ENCODE measurements around the gene CDPF1. TPM values are rescaled to one million over a fixed set of nuclear protein-coding genes. Genes with fewer than 3 reads are reported as not detected.

The CDPF1 gene
- total and polyA plus RNA-seq, 2 experiments from 2014 or later, result 10.1 to 14.5 TPM

DNA sequence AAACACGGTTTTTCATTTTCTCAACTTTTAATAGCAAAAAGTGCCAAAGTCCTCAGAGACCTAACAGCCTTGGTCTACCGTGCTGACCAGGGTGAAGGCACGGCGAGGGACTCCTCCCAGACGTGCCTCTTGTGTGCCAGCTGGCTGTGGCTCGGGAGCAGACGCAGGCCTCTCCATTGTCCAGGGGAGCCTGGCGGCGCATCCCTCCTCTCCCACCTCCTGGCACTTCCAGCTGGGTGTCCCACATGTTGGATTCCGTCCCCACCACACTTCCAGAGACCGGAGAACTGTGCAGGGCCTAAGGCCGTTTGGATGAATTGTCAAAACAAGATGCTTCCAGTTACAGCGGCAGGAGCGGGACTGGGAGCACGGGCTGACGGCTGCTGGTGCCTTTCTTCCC lies 11.6 kb downstream of the CDPF1 start (continued):
- TF ChIP-seq ZNF462 (CRISPR knock-in tag; IDR thresholded peaks at IDR 0.05) (no peak), CREB1 (CRISPR knock-in tag; IDR thresholded peaks at IDR 0.05; ENCODE audit: low read depth) (no peak)
- TF ChIP-seq, protein P1, sequence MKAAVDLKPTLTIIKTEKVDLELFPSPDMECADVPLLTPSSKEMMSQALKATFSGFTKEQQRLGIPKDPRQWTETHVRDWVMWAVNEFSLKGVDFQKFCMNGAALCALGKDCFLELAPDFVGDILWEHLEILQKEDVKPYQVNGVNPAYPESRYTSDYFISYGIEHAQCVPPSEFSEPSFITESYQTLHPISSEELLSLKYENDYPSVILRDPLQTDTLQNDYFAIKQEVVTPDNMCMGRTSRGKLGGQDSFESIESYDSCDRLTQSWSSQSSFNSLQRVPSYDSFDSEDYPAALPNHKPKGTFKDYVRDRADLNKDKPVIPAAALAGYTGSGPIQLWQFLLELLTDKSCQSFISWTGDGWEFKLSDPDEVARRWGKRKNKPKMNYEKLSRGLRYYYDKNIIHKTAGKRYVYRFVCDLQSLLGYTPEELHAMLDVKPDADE (IDR thresholded peaks at IDR 0.05), result no peak

GRCh38 chr22:46237453-46238124 lies 12.5 kb downstream of the CDPF1 start:
- H3F3A ChIP-seq (replicated peaks; ENCODE audit: low read depth), result no peaks in the 10 kb centered on the region
- ATAC-seq (no peak), DNase-seq (ENCODE audit: low spot score) (no peak)
- H4K20me1 ChIP-seq (replicated peaks; ENCODE audit: insufficient read depth), result no peaks in the 10 kb centered on the region
- Mint-ChIP-seq H3K36me3 (ENCODE audit: low read depth) (no peaks in the 10 kb centered on the region; the same call in 2 of the 3 replicates), H3K4me1 (no peaks in the 10 kb centered on the region), H3K4me3 (no peak overlapping the region), H3K9me3 (no peaks in the 10 kb centered on the region; the same call in 2 of the 3 replicates), H3K27me3 (ENCODE audit: insufficient read depth, low read depth, poor library complexity) (peaks cover 9% of the 10 kb centered on the region), H3K27ac (no peak overlapping the region)
- H3K4me1 ChIP-seq (ENCODE audit: insufficient read depth), result no peaks in the 10 kb centered on the region
- no peaks in the 10 kb centered on the region for H3K36me3 ChIP-seq (ENCODE audit: insufficient read depth)
- H3K79me2 ChIP-seq (replicated peaks; ENCODE audit: insufficient read depth), result no peaks in the 10 kb centered on the region
- no peak overlapping the region for H3K4me3 ChIP-seq
- no peaks in the 10 kb centered on the region for H3K27me3 ChIP-seq (ENCODE audit: insufficient read depth)
- no peak overlapping the region for H3K27ac ChIP-seq (ENCODE audit: low read depth)
- no peak overlapping the region for H3K4me2 ChIP-seq
- no peak overlapping the region for H2AFZ ChIP-seq
- H3K9me2 ChIP-seq (ENCODE audit: insufficient read depth), result no peaks in the 10 kb centered on the region
- no peak for TF ChIP-seq JUNB (IDR thresholded peaks at IDR 0.05; ENCODE audit: unreplicated experiment)
- no peak for TF ChIP-seq POLR2AphosphoS5 (IDR thresholded peaks at IDR 0.05; ENCODE audit: low read depth)
- TF ChIP-seq EZH2 (IDR thresholded peaks at IDR 0.05; ENCODE audit: low read depth, unreplicated experiment), result no peak
- TF ChIP-seq, protein P1 (IDR thresholded peaks at IDR 0.05), result no peak
- TF ChIP-seq CREB1 (CRISPR knock-in tag; IDR thresholded peaks at IDR 0.05; ENCODE audit: low read depth), result no peak
- TF ChIP-seq EZH2phosphoT487 (IDR thresholded peaks at IDR 0.05; ENCODE audit: unreplicated experiment), result no peak
- TF ChIP-seq ZNF331 (CRISPR knock-in tag; IDR thresholded peaks at IDR 0.05; ENCODE audit: low read depth), result no peak

All from GM23338 (cell line).